ENCODE results near the gene DNMT3L. TPM values are rescaled to one million over a fixed set of nuclear protein-coding genes. Genes with fewer than 3 reads are reported as not detected.
A peak's percentile ranks its signal among the peaks of the same experiment; 100 is the strongest.
"Not testable (repeated sequence)": the region's sequence is repeated elsewhere in the genome, so short reads cannot be mapped to it uniquely, and the experiment has no call there.

Gene DNMT3L
- total and polyA plus RNA-seq, 12 donors = not detected

DNA sequence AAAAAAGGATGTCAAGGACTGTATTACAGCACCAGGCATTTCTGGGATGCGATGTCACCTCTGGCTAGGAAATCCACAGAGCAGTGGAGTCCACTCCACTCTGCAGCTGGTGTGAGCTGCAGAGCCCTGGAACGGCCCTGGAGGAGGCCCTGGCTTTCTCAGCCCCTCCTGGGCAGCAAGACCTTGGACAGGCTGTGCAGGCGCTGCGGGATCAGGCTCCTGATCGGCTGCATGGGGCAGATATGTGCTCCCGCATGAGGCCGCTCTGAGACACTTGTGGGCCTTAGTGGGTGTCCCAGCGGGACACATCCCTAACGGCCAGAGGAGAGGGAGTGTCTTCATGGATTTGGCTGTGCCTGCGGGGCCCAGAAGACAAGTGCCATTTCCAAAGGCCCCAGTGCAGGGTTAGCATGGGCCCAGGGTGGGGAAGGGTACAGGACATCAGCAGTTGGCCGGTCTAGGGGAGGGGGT is 6.2 kb downstream of the DNMT3L start:
- Histone ChIP-seq H3K9me3 (peaks cover 0 to 10% (median 0%) of the 10 kb centered on the region in 11 donors), H3K4me1 (peaks cover 0 to 6% (median 0%) of the 10 kb centered on the region in 9 donors), H3K27me3 (peaks cover 0 to 8% (median 0%) of the 10 kb centered on the region in 7 donors), H3K4me3 (no peak overlapping the region), H3K27ac (no peak overlapping the region), H3K36me3 (no peaks in the 10 kb centered on the region)
- ATAC-seq (no peak), DNase-seq (no peak)
- intact Hi-C loops (cut with DNase I) = no loop called here
- TF ChIP-seq, protein P1, sequence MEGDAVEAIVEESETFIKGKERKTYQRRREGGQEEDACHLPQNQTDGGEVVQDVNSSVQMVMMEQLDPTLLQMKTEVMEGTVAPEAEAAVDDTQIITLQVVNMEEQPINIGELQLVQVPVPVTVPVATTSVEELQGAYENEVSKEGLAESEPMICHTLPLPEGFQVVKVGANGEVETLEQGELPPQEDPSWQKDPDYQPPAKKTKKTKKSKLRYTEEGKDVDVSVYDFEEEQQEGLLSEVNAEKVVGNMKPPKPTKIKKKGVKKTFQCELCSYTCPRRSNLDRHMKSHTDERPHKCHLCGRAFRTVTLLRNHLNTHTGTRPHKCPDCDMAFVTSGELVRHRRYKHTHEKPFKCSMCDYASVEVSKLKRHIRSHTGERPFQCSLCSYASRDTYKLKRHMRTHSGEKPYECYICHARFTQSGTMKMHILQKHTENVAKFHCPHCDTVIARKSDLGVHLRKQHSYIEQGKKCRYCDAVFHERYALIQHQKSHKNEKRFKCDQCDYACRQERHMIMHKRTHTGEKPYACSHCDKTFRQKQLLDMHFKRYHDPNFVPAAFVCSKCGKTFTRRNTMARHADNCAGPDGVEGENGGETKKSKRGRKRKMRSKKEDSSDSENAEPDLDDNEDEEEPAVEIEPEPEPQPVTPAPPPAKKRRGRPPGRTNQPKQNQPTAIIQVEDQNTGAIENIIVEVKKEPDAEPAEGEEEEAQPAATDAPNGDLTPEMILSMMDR (IDR thresholded peaks at IDR 0.05) = no peak
- WGBS, 2 donors = 80 to 82% methylated on average over 11 of the region's 11 CpGs

DNA sequence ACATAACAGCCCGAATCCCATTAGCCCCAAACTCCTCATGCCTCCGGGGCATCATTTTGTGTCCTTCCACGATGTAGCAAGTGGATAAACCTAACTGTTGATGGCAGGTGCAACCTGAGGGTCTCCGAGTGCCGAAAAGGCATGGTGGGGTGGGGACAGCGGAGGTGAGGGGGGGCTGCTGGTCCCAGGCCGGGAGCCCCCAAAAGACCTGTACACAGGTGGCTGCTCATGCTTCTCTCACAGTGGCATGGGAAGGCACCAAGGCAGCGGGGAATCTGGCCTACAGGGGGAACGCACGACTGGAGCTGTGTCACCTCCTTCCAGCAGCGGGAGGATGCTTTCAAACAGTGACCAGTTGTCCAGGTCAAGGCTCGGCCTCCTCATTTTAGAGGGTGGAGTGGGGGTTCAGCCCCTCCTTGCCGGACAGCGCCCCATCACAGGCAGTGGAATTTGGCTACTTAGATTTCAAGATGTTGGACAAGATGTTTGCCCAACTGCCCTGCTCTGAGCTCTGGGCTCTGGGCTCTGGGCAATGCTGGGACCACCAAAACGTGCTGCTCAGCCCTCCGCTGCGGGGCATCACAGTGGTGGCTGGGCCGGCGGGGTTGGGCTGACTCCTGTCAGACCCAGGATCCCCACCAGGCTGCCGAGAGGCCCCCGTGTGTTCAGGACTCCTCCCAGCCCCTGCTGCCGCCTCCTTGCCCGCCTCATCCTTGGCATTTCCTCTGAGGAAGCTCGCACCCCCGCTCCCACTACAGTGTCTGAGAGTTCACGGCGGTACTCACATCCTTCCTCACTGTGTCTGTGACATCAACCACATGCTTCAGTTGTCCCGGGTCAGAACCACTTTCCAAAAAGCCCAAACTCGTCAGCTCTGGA is 7.6 kb downstream of the DNMT3L start:
- intact Hi-C loops (cut with DNase I) = no loop called here
- no peaks in the 10 kb centered on the region for H3K36me3 ChIP-seq
- ATAC-seq (peak in 2 of 8 donors; percentile 28 to 35), DNase-seq (peak in 1 of 2 donors; percentile 2)
- H3K27ac ChIP-seq = no peak overlapping the region
- 70 to 72% methylated on average over 29 of the region's 29 CpGs for WGBS, 2 donors
- TF ChIP-seq, protein P1 (IDR thresholded peaks at IDR 0.05) = no peak
- peaks cover 0 to 8% (median 0%) of the 10 kb centered on the region in 7 donors for H3K27me3 ChIP-seq
- peaks cover 0 to 6% (median 0%) of the 10 kb centered on the region in 9 donors for H3K4me1 ChIP-seq
- no peaks in the 10 kb centered on the region for H3K9me3 ChIP-seq
- H3K4me3 ChIP-seq = no peak overlapping the region

DNA sequence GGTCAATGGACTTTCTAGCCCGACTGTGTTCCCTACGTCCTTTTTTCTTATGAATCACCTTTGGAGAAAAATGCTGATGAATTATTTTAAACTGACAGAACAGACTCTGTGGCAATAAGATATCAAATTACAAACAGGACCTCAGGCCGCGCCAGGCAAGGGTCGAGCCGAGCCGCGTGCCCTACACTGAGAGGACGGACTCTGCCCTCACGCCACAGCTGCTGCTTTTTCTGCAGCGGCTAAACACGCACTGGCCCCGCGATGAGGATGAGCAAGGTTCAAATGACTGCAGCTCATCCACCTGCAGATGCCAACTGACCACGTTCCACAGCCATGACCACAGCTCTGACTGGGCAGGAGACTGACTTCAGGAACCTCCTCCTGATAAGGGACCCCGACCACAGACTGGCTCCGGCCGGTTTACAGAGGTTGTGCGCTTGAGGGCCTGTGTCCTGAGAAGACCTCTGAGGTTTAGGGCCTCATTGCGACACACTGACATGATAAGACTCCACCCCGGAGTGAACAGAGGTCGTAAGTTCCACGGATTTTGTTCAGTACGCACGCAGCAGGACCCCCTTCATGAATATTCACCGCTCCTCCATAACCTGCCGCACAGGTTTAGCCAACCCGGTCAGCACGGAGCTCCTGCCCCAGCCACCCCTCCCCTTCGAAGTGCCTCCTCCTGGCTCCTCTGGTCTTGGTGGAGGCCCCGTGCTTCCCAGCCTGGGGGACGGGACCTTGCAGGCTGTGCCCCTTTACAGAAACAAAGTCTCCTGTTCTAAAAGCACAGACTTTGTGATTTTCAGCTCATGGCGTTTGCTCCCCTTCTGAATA is 12.3 kb downstream of the DNMT3L start:
- WGBS, 2 donors = no CpG with 5 or more reads among the region's 33 CpGs
- H3K27me3 ChIP-seq; H3K36me3 ChIP-seq; H3K4me1 ChIP-seq; H3K4me3 ChIP-seq; H3K27ac ChIP-seq; H3K9me3 ChIP-seq; DNase-seq; ATAC-seq; intact Hi-C loops (cut with DNase I): not testable (repeated sequence)

DNA sequence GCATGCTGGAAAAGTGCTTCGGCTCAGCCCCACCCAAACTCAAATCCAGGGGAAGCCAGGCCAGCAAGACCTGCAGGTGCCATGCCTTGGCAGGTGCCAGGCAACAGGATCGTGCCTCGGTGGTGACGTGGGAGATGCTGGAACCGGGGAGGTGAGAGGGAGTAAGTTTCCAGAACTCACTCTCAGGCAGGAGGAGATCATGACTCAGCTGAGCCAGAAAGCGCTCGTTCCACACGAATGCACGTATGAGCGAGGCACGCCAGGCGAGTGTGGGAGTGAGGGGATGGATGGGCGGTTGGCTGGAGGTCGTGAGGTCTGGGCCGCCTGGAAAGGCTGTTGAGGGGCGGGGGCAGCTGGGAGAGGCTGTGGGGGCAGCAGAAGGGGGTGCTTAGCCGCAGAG is 13.8 kb downstream of the DNMT3L start:
- H3K4me1 ChIP-seq; H3K27ac ChIP-seq; intact Hi-C loops (cut with DNase I); DNase-seq; H3K4me3 ChIP-seq; H3K36me3 ChIP-seq; ATAC-seq; H3K9me3 ChIP-seq; H3K27me3 ChIP-seq: not testable (repeated sequence)
- WGBS, 2 donors = no CpG with 5 or more reads among the region's 17 CpGs

DNA sequence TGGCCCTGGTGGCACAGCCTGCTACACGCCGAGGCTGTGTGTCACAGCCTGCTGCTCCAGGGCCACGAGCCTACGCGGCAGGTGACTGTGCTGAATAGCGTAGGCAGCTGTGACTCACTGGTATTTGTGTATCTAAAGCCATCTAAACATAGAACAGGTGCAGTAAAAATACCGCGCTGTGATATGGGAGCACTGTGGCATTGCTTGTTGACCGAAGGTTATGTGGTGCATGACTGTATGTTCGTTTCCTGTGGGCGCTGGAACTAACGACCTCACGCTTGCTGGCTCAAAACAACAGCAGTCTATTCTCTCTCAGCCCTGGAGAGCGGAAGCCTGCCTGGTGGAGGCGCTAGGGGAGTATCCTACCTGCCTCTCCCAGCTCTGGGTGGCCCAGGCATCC is 17.7 kb downstream of the DNMT3L start:
- WGBS, 2 donors = no CpG with 5 or more reads among the region's 15 CpGs
- H3K27ac ChIP-seq; intact Hi-C loops (cut with DNase I); H3K4me3 ChIP-seq; DNase-seq; H3K36me3 ChIP-seq; H3K9me3 ChIP-seq; ATAC-seq; H3K4me1 ChIP-seq; H3K27me3 ChIP-seq: not testable (repeated sequence)

DNA sequence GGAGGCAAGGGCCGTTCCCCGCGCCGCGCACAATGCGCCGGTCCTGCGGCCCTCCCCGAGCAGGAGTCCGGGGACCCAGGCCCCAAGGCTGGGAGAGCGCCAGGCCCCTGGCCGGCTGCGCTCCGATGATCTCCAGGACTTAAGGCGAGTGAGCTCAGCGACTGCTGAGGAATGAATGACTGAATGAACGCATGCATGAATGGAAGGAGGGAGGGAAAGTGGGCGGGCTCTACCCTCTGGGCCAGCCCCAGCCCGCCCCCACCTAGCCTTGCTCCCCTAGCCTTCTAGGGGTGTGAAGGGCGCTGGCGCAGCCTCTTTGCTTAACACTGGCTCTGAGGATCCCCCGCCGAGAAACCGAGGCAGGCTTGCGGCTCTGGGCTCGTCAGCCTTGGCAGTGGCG is 20.4 kb downstream of the DNMT3L start:
- peak; percentile 47 to 76 (median 63) for ATAC-seq
- H3K27me3 ChIP-seq; H3K36me3 ChIP-seq; H3K9me3 ChIP-seq; H3K4me3 ChIP-seq; H3K4me1 ChIP-seq; DNase-seq; intact Hi-C loops (cut with DNase I); H3K27ac ChIP-seq: not testable (repeated sequence)
- WGBS, 2 donors = no CpG with 5 or more reads among the region's 27 CpGs

DNA sequence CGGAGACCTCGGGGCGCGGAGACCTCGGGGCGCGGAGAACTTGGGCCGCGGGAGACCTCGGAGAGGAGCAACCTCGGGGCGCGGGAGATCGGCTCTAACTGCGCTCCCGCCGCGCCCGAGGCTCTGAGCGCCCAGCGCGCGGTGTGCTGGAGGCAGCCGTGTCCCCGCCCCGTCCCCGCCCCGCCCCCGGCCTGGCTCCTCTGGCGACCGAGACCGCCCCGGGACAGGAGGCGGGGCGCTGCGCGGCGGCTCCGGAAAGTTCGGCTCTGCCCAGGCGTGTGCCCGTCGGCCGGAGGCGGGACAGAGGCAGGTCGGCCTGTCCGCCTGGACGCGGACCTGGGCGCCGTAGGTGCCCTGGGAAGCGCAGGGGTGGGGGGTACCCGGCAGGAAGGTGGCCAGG is 20.9 kb downstream of the DNMT3L start, which contains the start of gene ICOSLG:
TSS of gene ICOSLG (minus strand) at position 102 of the 400 bp plus-strand sequence. CDS start 126 bp downstream, outside the sequence.
- H3K4me1 ChIP-seq; DNase-seq; H3K9me3 ChIP-seq; H3K36me3 ChIP-seq; H3K27ac ChIP-seq; intact Hi-C loops (cut with DNase I); H3K27me3 ChIP-seq; H3K4me3 ChIP-seq: not testable (repeated sequence)
- WGBS, 2 donors = no CpG with 5 or more reads among the region's 53 CpGs
- peak; percentile 82 to 92 (median 86) for ATAC-seq

DNA sequence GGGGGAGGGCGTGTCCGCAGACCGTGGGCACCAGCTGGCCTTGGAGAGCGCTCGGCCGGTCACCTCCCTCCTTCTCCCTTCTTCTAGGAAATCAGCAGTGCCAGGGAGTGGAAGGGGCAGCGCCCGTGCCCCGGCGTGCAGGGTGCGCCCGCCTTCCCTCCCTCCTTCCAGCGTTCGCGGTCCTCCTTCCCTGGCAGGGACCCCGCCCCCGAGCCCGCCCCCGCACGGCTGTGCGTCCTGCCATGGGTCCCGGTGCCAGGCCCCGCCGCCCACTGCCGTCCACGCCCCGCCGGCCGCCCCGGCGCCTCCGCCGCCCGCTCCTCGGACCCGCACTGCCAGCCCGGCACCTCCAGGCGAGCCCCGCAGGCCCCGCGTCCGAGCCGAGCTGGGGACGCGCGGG is 21.3 kb downstream of the DNMT3L start:
- ATAC-seq = peak in 6 of 8 donors; percentile 20 to 52 (median 33)
- H3K27me3 ChIP-seq; intact Hi-C loops (cut with DNase I); H3K27ac ChIP-seq; H3K4me1 ChIP-seq; H3K36me3 ChIP-seq; H3K9me3 ChIP-seq; H3K4me3 ChIP-seq; DNase-seq: not testable (repeated sequence)
- WGBS, 2 donors = no CpG with 5 or more reads among the region's 46 CpGs

DNA sequence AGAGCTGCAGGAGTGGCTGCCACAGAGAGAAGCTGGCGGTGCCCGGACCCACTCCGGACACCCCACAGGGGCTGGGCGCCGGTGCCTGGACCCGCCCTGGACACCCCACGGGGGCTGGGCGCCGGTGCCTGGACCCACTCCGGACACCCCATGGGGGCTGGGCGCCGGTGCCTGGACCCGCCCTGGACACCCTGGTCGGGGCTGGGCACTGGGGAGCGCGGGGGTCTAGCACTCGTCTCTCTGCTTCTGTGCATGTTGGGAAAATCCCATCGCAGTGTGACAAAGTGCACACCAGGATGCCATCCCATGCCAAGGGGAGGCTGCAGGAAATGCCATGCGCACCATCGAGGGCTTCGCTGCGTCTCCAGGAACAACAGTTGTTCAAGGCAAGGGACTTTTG is 32.1 kb downstream of the DNMT3L start:
- 85% methylated on average over 9 of the region's 22 CpGs; no CpG with 5 or more reads in 1 of the 2 donors for whole genome bisulfite sequencing, 2 donors

More for the DNA sequence above, 32.1 kb downstream of the DNMT3L start:
- H3K36me3 ChIP-seq; H3K27ac ChIP-seq; H3K9me3 ChIP-seq; intact Hi-C loops (cut with DNase I); DNase-seq; H3K27me3 ChIP-seq; ATAC-seq; H3K4me1 ChIP-seq; H3K4me3 ChIP-seq: not testable (repeated sequence)

All from heart right ventricle (tissue), 16 donors.